GM23248 (cell line): ENCODE measurements around the gene FLT1.

ENCODE experiments used
- EZH2 ChIP-seq: fragments of 200-600 bp; sonication (generic); IDR thresholded peaks from 2 replicates; pipeline ENCODE4 v1.6.1; 2018; ENCODE audit warnings: antibody characterized with exemption, mild to moderate bottlenecking; ENCODE audit not compliant: insufficient read depth, poor library complexity, severe bottlenecking
- EZH2phosphoT487 ChIP-seq: fragments of 200-600 bp; sonication (generic); IDR thresholded peaks from 2 replicates; pipeline ENCODE4 v1.6.1; 2018; ENCODE audit warnings: antibody characterized with exemption, moderate library complexity, mild to moderate bottlenecking, low read depth; ENCODE audit not compliant: insufficient read depth

GRCh38 chr13:28349907-28350654, 144.8 kb downstream of the FLT1 start:
- TF ChIP-seq EZH2 (no peak), EZH2phosphoT487 (no peak)
